HL-60/S4 treated with retinoic acid at 250 ng/mL for 4 days and 3 days (cell line): Measurements from ENCODE around the gene KIAA1191.
"Not testable (repeated sequence)": the region's sequence is repeated elsewhere in the genome, so short reads cannot be mapped to it uniquely, and the experiment has no call there.

Experiments used
- in situ Hi-C: fragments of 300-500 bp; cut with MboI; formaldehyde crosslinking; loops from 2 replicates; pipeline ENCODE4 v1.7.0; 2022; ENCODE audit warnings: low sequenced_read_pairs

KIAA1191 gene

DNA sequence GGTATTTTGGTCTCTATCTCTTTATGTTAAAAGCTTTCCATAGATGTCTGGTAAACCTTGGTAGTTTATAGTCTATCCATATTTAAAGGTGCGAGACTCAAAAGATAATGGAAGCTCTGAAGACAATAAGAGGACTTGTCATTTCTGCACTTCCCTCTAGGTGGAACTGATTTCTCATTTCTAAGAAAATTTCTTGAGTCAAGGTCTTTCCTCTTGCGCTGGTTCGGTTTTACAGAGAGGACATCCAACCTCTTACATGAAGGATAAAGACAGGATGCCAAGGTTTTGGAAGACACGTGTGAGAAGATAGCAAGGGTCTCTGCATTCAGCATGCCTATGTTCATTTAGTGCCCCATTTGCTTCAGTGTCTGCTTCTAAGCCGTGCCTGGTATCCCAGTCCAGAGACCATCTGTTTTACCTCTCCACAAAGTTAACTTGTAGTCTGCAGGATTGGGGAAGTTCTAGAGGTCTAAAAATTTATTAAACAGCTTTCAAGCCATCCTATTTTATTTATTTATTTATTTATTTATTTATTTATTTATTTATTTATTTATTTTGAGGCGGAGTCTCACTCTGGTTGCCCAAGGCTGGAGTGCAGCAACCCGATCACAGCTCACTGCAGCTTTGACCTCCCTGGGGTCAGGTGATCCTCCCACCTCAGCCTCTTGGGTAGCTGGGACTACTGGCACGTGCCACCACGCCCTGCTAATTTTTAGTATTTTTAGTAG, 41.6 kb downstream of the KIAA1191 start:
- in situ Hi-C loops: no loop called here

DNA sequence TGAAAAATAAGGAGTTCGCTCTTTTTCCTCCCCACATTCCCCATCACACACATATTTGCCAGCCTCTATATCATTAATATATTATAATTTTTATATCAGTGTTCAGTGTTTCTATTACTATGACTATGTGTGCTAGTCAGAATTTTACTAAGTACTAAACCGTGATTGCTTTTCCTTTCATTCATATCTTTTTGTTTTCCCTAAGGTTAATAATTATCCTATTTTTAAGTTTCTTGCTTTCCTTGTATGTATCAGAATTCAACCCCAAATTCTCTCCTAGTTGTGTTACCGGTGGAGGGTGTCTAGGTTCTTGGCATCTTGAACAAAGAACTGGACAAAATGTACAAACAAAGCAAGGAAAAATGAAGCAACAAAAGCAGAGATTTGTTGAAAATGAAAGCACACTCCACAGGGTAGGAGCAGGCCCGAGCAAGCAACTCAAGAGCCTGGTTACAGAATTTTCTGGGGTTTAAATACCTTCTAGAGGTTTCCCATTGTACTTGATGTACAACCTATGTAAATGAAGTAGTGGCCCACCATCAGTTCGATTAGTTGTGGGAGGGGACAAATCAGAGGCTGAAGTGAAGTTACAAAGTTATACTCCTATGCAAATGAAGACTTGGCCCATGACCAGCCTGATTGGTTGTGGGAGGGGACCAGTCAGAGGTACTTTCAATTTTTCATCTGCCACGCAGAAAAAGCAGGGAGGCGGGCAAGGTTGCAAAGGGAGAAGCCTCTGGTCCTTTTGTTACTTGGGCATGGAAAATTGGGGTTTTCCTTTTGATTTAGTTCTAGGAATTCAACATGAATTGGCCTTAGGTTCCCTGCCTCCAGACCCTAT, 43.8 kb downstream of the KIAA1191 start:
- in situ Hi-C loops: no loop called here

DNA sequence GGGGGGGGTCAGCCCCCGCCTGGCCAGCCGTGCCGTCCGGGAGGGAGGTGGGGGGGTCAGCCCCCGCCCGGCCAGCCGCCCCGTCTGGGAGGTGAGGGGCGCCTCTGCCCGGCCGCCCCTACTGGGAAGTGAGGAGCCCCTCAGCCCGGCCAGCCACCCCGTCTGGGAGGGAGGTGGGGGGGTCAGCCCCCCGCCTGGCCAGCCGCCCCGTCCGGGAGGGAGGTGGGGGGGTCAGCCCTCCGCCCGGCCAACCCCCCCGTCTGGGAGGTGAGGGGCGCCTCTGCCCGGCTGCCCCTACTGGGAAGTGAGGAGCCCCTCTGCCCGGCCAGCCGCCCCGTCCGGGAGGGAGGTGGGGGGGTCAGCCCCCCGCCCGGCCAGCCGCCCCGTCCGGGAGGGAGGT, 56.2 kb downstream of the KIAA1191 start:
- in situ Hi-C loops: not testable (repeated sequence)
